Neural progenitor cell (in vitro differentiated cells): ENCODE measurements around the gene TRPC4.

ENCODE experiments used
- CTCF ChIP-seq: fragments of 200-600 bp; sonication (generic); IDR thresholded peaks from 2 replicates; pipeline ENCODE4 v1.5.1; 2017; ENCODE audit warnings: antibody characterized with exemption, mild to moderate bottlenecking
- EZH2phosphoT487 ChIP-seq: fragments of 200-600 bp; sonication (generic); IDR thresholded peaks from 2 replicates; pipeline ENCODE4 v1.6.1; 2017; ENCODE audit warnings: antibody characterized with exemption

- TF ChIP-seq CTCF (no peak), EZH2phosphoT487 (no peak)
Observed at GRCh38 chr13:37755349-37755748, 114.2 kb downstream of the TRPC4 start.
